WTC11 (cell line): ENCODE data around the gene SYNPO. TPM values are rescaled to one million over a fixed set of nuclear protein-coding genes. Genes with fewer than 3 reads are reported as not detected.

ENCODE experiments used
- ATAC-seq: fragments of 200-7000 bp; cut with Tn5 transposase; 2 replicates; pipeline ENCODE4 v1.10.0; 2021; ENCODE audit warnings: mild to moderate bottlenecking, moderate library complexity
- CTCF ChIA-PET: fragments of 300-600 bp; sonication (Branson Sonifier 250); formaldehyde crosslinking; loops from one replicate; lab custom pipeline; 2021; ENCODE audit warnings: antibody characterized with exemption; lab: Charles Lee
- POLR2A ChIA-PET: fragments of 350-600 bp; sonication (Branson Sonifier 250); formaldehyde crosslinking; loops from one replicate; lab custom pipeline; 2021; ENCODE audit warnings: antibody characterized with exemption; lab: Charles Lee
- DNase-seq: peaks from one replicate; pipeline ENCODE4 v3.0.0; 2021; ENCODE audit warnings: low spot score
- H3K27ac Mint-ChIP-seq: 2 replicates; pipeline ENCODE4 v1.8.0; 2021; ENCODE audit warnings: mixed read lengths
- H3K27me3 Mint-ChIP-seq: 2 replicates; pipeline ENCODE4 v1.8.0; 2021; ENCODE audit warnings: low read depth, mild to moderate bottlenecking, moderate library complexity, mixed read lengths
- H3K36me3 Mint-ChIP-seq: 2 replicates; pipeline ENCODE4 v1.8.0; 2021; ENCODE audit warnings: mixed read lengths
- H3K4me1 Mint-ChIP-seq: 2 replicates; pipeline ENCODE4 v1.8.0; 2022; ENCODE audit warnings: mixed read lengths
- H3K4me3 Mint-ChIP-seq: 2 replicates; pipeline ENCODE4 v1.8.0; 2021; ENCODE audit warnings: mild to moderate bottlenecking, moderate library complexity, mixed read lengths
- H3K9me3 Mint-ChIP-seq: 2 replicates; pipeline ENCODE4 v1.8.0; 2021; ENCODE audit warnings: mixed read lengths
- AR ChIP-seq: fragments of 250-450 bp; sonication (Bioruptor Pico); IDR thresholded peaks from 2 replicates; pipeline ENCODE4 v1.9.0; 2021; ENCODE audit warnings: mild to moderate bottlenecking
- ARID4B ChIP-seq: sonication (generic); formaldehyde crosslinking; IDR thresholded peaks from 2 replicates; pipeline ENCODE4 v1.8.0; 2023; ENCODE audit warnings: missing genetic modification reagents, mild to moderate bottlenecking, borderline replicate concordance
- ATF6 ChIP-seq: sonication (generic); formaldehyde crosslinking; IDR thresholded peaks from 2 replicates; pipeline ENCODE4 v1.8.1; 2023; ENCODE audit warnings: mild to moderate bottlenecking, missing genetic modification reagents
- CBFB ChIP-seq: sonication (generic); formaldehyde crosslinking; IDR thresholded peaks from 2 replicates; pipeline ENCODE4 v1.8.1; 2022; ENCODE audit warnings: mild to moderate bottlenecking, low read depth, missing genetic modification reagents
- E2F4 ChIP-seq: sonication (generic); formaldehyde crosslinking; IDR thresholded peaks from 2 replicates; pipeline ENCODE4 v1.8.1; 2022; ENCODE audit warnings: low read depth, mild to moderate bottlenecking, moderate library complexity, missing genetic modification reagents, borderline replicate concordance
- ELF4 ChIP-seq: sonication (generic); formaldehyde crosslinking; IDR thresholded peaks from 2 replicates; pipeline ENCODE4 v1.8.1; 2022; ENCODE audit warnings: low read depth, mild to moderate bottlenecking, moderate library complexity, missing genetic modification reagents
- ERG ChIP-seq: fragments of 250-450 bp; sonication (Bioruptor Pico); IDR thresholded peaks from 2 replicates; pipeline ENCODE4 v1.8.0; 2021; ENCODE audit warnings: mild to moderate bottlenecking
- JUN ChIP-seq: sonication (generic); formaldehyde crosslinking; IDR thresholded peaks from 2 replicates; pipeline ENCODE4 v1.8.0; 2023; ENCODE audit warnings: mild to moderate bottlenecking, missing genetic modification reagents
- NR2C2 ChIP-seq: sonication (generic); formaldehyde crosslinking; IDR thresholded peaks from 2 replicates; pipeline ENCODE4 v1.8.0; 2022; ENCODE audit warnings: mild to moderate bottlenecking, missing genetic modification reagents
- NR3C1 ChIP-seq: sonication (generic); formaldehyde crosslinking; conservative IDR thresholded peaks from 2 replicates; pipeline ENCODE4 v1.8.1; 2023; ENCODE audit warnings: low read depth, mild to moderate bottlenecking, missing genetic modification reagents
- SP1 ChIP-seq: sonication (generic); formaldehyde crosslinking; conservative IDR thresholded peaks from 2 replicates; pipeline ENCODE4 v1.8.1; 2022; ENCODE audit warnings: missing genetic modification reagents
- TEAD4 ChIP-seq: sonication (generic); formaldehyde crosslinking; IDR thresholded peaks from 2 replicates; pipeline ENCODE4 v1.8.0; 2022; ENCODE audit warnings: mild to moderate bottlenecking, missing genetic modification reagents
- TP53 ChIP-seq: sonication (generic); formaldehyde crosslinking; IDR thresholded peaks from 2 replicates; pipeline ENCODE4 v1.8.1; 2023; ENCODE audit warnings: mild to moderate bottlenecking, missing genetic modification reagents
- USF1 ChIP-seq: sonication (generic); formaldehyde crosslinking; IDR thresholded peaks from 2 replicates; pipeline ENCODE4 v1.8.0; 2022; ENCODE audit warnings: mild to moderate bottlenecking, missing genetic modification reagents
- total RNA-seq: library from RNA; stranded (reverse); gene quantifications from 3 replicates; pipeline ENCODE4 v1.2.3, GENCODE V29; 2021

SYNPO gene
- total RNA-seq, 1 experiment from 2014 or later: 2.1 TPM

- TF ChIP-seq USF1 (CRISPR knock-in tag): no peak
- no peak for TF ChIP-seq ATF6 (CRISPR knock-in tag)
These were observed 35.5 kb upstream of the SYNPO start (continued) for GRCh38 chr5:150604894-150605440.

GRCh38 chr5:150605546-150605945, 34.9 kb upstream of the SYNPO start:
- ChIA-PET CTCF (interaction anchor here (1.0 to 1.3 kb wide), 2 partner anchors 9 to 61 kb away, joined by 3 to 4 read pairs; no protein-coding TSS in a partner anchor), POLR2A (no interaction called here)
- ATAC-seq: no peak
- H3K4me1 Mint-ChIP-seq: 0 out of 2 replicates have a peak, but pooled peaks cover 4% of the 10 kb centered on the region
- no peaks in the 10 kb centered on the region for H3K36me3 Mint-ChIP-seq
- no peak for DNase-seq
- no peaks in the 10 kb centered on the region for H3K9me3 Mint-ChIP-seq
- H3K27ac Mint-ChIP-seq: peak overlapping the region; percentile 7; the same call in 1 of the 2 replicates
- no peaks in the 10 kb centered on the region for H3K27me3 Mint-ChIP-seq
- no peak for TF ChIP-seq E2F4 (CRISPR knock-in tag)
- TF ChIP-seq AR: no peak
- no peak for TF ChIP-seq TP53 (CRISPR knock-in tag)
- no peak for TF ChIP-seq SP1 (CRISPR knock-in tag)
- TF ChIP-seq TEAD4 (CRISPR knock-in tag): no peak
- no peak overlapping the region for H3K4me3 Mint-ChIP-seq

- Mint-ChIP-seq H3K36me3 (no peaks in the 10 kb centered on the region), H3K4me3 (no peak overlapping the region), H3K27ac (no peak overlapping the region), H3K4me1 (0 out of 2 replicates have a peak, but pooled peaks cover 4% of the 10 kb centered on the region), H3K27me3 (no peaks in the 10 kb centered on the region), H3K9me3 (no peaks in the 10 kb centered on the region)
- DNase-seq (no peak), ATAC-seq (peak; percentile 33)
- POLR2A ChIA-PET: no interaction called here
- no peak for TF ChIP-seq NR2C2 (CRISPR knock-in tag)
- no peak for TF ChIP-seq ELF4 (CRISPR knock-in tag)
- TF ChIP-seq CBFB (CRISPR knock-in tag): no peak
- TF ChIP-seq NR3C1 (CRISPR knock-in tag): no peak
- TF ChIP-seq ERG (CRISPR knock-in tag): no peak
- TF ChIP-seq ARID4B: no peak
- no peak for TF ChIP-seq JUN (CRISPR knock-in tag)
- CTCF ChIA-PET: interaction anchor here (1.0 to 1.3 kb wide), 2 partner anchors 8 to 62 kb away, joined by 3 to 4 read pairs; no protein-coding TSS in a partner anchor
These were observed 34.0 kb upstream of the SYNPO start for GRCh38 chr5:150606476-150606875.
